Mucosa of descending colon (tissue), 3 donors: ENCODE measurements around the gene NUDT16L1. TPM values are rescaled to one million over a fixed set of nuclear protein-coding genes. Genes with fewer than 3 reads are reported as not detected.

Experiments used
- ATAC-seq: fragments of 200-7000 bp; cut with Tn5 transposase; one replicate; pipeline ENCODE4 v1.9.1; 2020; ENCODE audit warnings: mild to moderate bottlenecking, moderate library complexity
- DNase-seq, 3 donors: peaks; one replicate each; pipeline ENCODE4 v3.0.0-alpha.2; 2020
- H3K36me3 ChIP-seq: fragments of 200-600 bp; one replicate; pipeline ENCODE4 v1.8.0; 2021; ENCODE audit warnings: low read depth, mild to moderate bottlenecking
- H3K4me1 ChIP-seq: fragments of 200-600 bp; one replicate; pipeline ENCODE4 v1.8.0; 2021; ENCODE audit warnings: low read depth, mild to moderate bottlenecking
- H3K4me3 ChIP-seq: fragments of 200-600 bp; one replicate; pipeline ENCODE4 v1.8.0; 2021; ENCODE audit warnings: mild to moderate bottlenecking
- H3K9me3 ChIP-seq: fragments of 200-600 bp; one replicate; pipeline ENCODE4 v1.8.0; 2021; ENCODE audit warnings: mild to moderate bottlenecking
- intact Hi-C, 2 donors: fragments of 100-400 bp; cut with DNase I in 1 of 2; cut with micrococcal nuclease in 1 of 2; formaldehyde crosslinking; loops; one replicate each; pipeline versions ENCODE4 v1.11.0 to v1.11.1; 2022; cut with DNase I, micrococcal nuclease
- total RNA-seq, 3 donors: library from RNA; stranded (reverse); fragmentation: NEBNext Ultra II Directional in 2 of 3; extraction: Animal tissue kit (Norgen Biotek cat#: 25700) in 2 of 3; gene quantifications; one replicate each; pipeline versions ENCODE4 v1.2.1 to v1.2.4, GENCODE V29; 2021 to 2023
- TF ChIP-seq, protein P1 (sequence below): fragments of 200-600 bp; IDR thresholded peaks from one replicate; pipeline ENCODE4 v1.8.0; 2022; ENCODE audit warnings: antibody characterized with exemption, mild to moderate bottlenecking
- donor health status: DM: no; HTN: no; CAD: no; lungs with moderate emphysema.
- donor health status: DM: no; HTN: no; CAD: no.
- donor health status: DM: no; HTN: yes; CAD: no.

Gene NUDT16L1
- total RNA-seq, 3 donors from 2014 or later: 28.3 to 47.8 (median 40.4) TPM

DNA sequence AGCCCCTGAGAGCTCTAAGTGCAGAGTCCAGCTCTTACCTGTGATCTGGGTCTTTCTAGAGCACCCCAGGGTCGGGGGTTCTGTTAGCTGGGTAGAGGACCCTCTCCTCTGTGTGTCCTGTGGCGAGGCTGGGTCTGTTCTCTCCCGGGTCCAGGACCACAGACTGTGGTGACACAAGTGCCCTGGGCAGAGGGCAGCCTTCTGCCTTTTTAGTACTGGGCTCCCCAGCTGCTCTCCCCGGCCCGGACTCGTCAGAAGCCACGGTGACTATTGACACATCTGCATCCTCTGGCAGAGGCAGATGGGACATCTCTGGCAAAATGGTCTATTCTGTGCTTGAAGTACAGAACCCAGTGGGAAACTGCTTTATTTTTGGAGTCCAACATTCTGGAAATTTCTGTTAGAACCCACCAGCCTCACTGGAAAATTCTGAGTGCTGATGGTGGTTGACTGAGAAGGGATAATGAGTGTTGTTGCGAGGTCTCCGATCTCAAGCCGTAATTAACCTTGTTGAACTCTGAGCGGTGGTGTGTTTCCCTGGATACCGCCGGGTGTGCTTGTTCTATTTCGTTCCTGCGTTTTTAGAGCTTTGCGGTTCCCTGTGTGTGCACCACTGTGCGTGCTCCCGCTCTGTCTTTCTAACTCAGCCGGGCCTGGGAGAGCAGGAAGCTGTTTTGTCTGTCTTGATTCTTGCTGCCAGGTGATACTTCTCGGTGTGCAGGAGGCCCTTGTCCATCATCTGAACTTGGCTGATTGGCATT, 26.0 kb upstream of the NUDT16L1 start:
- TF ChIP-seq, protein P1, sequence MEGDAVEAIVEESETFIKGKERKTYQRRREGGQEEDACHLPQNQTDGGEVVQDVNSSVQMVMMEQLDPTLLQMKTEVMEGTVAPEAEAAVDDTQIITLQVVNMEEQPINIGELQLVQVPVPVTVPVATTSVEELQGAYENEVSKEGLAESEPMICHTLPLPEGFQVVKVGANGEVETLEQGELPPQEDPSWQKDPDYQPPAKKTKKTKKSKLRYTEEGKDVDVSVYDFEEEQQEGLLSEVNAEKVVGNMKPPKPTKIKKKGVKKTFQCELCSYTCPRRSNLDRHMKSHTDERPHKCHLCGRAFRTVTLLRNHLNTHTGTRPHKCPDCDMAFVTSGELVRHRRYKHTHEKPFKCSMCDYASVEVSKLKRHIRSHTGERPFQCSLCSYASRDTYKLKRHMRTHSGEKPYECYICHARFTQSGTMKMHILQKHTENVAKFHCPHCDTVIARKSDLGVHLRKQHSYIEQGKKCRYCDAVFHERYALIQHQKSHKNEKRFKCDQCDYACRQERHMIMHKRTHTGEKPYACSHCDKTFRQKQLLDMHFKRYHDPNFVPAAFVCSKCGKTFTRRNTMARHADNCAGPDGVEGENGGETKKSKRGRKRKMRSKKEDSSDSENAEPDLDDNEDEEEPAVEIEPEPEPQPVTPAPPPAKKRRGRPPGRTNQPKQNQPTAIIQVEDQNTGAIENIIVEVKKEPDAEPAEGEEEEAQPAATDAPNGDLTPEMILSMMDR: no peak
- DNase-seq: no peak
- peaks cover 28% of the 10 kb centered on the region for H3K4me1 ChIP-seq
- no peaks in the 10 kb centered on the region for H3K9me3 ChIP-seq
- intact Hi-C loops: no loop called here
- no peak for ATAC-seq
- H3K36me3 ChIP-seq: peaks cover 3% of the 10 kb centered on the region
- H3K4me3 ChIP-seq: no peak overlapping the region

DNA sequence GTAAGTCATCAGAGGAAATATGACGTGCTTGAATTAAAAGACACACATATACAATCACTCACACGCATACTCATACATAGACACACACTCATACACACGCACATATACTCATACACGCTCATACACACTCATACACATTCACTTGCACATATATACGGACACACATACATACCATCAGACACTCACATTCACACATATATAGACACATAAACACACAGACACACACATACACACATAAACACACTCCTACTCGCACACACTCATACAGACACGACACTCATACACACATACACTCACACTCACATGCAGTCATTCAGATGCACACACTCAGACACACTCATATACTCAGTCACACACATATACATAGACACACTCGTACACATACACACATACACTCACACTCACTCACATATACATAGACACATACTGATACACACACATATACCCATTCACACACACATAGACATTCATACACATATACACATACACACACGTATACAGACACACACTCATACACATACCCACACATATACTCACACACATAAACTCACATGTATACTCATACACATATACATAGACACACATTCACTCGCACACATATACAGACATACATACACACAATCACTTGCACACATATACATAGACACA, 24.9 kb upstream of the NUDT16L1 start:
- TF ChIP-seq, protein P1: no peak
- intact Hi-C loops: no loop called here
- Histone ChIP-seq H3K36me3 (peaks cover 3% of the 10 kb centered on the region), H3K4me3 (no peak overlapping the region), H3K4me1 (peaks cover 24% of the 10 kb centered on the region), H3K9me3 (no peaks in the 10 kb centered on the region)
- no peak for ATAC-seq
- DNase-seq: no peak

DNA sequence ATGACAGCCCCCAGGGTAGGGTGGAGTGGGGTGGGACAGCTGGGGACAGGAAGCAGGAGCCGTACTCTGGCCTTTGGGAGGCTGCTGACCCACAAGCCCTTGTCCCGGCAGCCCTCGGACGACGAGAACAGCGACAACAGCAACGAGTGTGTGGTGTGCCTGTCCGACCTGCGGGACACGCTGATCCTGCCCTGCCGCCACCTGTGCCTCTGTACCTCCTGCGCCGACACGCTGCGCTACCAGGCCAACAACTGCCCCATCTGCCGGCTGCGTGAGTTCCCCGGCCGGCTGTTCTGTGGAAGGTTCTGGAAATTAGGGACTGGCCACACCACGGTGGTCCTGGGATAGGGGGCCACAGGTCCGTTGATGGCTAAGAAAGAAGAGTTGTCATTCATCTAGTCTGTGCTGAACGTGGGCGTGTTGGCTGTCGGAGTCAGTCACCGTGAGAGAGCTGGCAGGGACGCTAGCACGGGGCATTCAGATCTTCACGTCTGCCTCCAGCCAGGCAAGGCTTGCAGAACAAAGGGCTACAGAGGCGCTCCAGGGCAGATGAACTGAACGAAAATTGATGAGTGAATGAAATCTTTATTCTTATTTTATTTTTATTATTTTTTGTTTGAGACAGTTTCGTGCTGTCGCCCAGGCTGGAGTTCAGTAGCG, 19.8 kb upstream of the NUDT16L1 start:
- TF ChIP-seq, protein P1: no peak
- no peak overlapping the region for H3K4me3 ChIP-seq
- no peaks in the 10 kb centered on the region for H3K9me3 ChIP-seq
- ATAC-seq (no peak), DNase-seq (peak in 1 of 3 donors; percentile 50)
- H3K36me3 ChIP-seq: no peaks in the 10 kb centered on the region
- intact Hi-C loops: no loop called here
- peaks cover 3% of the 10 kb centered on the region for H3K4me1 ChIP-seq

DNA sequence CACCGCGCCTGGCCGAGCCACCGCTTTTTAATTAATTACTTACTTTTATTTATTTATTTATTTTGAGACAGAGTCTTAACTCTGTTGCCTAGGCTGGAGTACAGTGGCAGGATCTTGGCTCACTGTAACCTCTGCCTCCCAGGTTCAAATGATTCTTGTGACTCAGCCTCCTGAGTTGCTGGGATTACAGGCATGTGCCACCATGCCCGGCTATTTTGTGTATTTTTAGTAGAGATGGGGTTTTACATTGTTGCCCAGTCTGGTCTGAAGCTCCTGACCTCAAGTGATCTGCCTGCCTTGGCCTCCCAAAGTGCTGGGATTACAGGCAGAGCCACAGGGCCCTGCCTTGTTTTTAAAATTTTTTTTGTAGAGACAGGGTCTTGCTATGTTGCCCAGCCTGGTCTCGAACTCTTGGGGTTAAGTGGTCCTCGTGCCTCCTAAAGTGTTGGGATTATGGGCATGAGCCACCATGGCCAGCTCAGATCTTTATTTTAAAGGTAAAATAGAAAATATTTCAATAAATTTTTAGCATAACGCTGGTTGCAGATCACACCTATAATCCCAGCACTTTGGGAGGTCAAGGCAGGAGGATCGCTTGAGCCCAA, 18.3 kb upstream of the NUDT16L1 start:
- DNase-seq (no peak), ATAC-seq (no peak)
- TF ChIP-seq, protein P1: no peak
- intact Hi-C loops: no loop called here
- H3K36me3 ChIP-seq: no peaks in the 10 kb centered on the region
- H3K4me3 ChIP-seq: no peak overlapping the region
- peaks cover 8% of the 10 kb centered on the region for H3K4me1 ChIP-seq
- H3K9me3 ChIP-seq: no peaks in the 10 kb centered on the region

DNA sequence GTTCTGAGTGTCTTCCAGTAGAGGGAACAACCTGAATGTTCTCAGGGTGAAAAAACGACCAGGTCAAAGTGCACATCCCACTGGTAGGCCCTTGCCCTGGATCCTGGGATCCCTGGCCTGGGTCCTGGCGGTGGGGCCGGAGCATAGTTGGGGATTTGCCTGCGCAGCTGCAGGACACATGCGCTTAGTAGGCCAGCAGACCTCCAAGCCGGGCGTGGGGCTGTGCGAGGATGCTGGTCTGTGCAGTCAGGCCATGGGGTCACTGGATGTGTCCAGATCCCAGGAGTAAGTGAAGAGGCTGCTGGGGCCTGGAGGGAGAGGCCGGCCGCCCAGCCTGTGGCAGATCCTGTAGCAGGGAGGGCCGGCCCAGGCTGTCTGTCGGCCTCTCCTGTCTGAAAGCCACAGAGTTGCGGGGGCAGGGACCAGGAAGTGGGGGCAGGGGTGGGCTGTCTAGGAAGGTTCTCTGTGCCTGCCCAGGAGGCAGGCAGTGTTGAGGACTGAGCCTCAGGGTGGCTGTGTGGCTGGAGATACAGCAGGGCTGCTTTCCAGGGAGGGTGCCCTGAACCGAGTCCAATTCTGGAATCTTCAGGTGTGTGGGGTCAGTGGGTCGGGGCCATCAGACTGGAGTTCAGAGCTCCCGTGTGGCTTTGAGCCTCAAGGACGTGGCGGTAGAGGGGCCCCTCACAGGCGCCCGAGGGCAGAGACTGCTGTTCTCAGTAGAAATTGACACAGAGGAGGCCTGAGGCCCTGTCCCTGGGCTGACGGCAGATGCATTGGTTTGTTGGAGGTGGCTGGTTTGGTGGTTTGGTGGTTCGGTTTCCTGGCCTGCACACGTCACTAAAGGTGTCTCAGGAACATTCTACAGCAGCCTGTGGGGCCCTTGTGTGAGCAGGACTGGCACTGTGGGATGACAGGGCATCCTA, 17.2 kb upstream of the NUDT16L1 start:
- TF ChIP-seq, protein P1: no peak
- no peak overlapping the region for H3K4me3 ChIP-seq
- H3K36me3 ChIP-seq: no peaks in the 10 kb centered on the region
- H3K9me3 ChIP-seq: no peaks in the 10 kb centered on the region
- intact Hi-C loops: no loop called here
- peak in 1 of 3 donors; percentile 66 for DNase-seq
- peaks cover 11% of the 10 kb centered on the region for H3K4me1 ChIP-seq
- peak; percentile 4 for ATAC-seq
